K562 (cell line): ENCODE data around the gene PPM1F. TPM values are rescaled to one million over a fixed set of nuclear protein-coding genes. Genes with fewer than 3 reads are reported as not detected.

ENCODE experiments used
- ATAC-seq: fragments of 200-7000 bp; cut with Tn5 transposase; 3 replicates; pipeline ENCODE4 v1.9.1; 2020; ENCODE audit warnings: moderate library complexity
- BruUV-seq: library from RNA; stranded (reverse); fragments of 400-500 nt; replicated peaks from 2 replicates; lab custom pipeline; 2021; lab: Mats Ljungman, UMichigan
- CTCF ChIA-PET: fragments of 300-600 bp; formaldehyde crosslinking; extraction: SDS; loops from one replicate; lab custom pipeline; 2021; ENCODE audit warnings: low intra/inter-chr PET ratio; lab: Yijun Ruan, JAX
- POLR2A ChIA-PET: fragments of 300-600, 350-650 bp; sonication (Branson Sonifier 250); formaldehyde crosslinking; extraction: SDS; loops from one replicate; lab custom pipeline; 2021; ENCODE audit warnings: antibody characterized with exemption, inconsistent platforms; lab: Yijun Ruan, JAX
- DNase-seq, 4 experiments: peaks; one replicate each; pipeline versions ENCODE4 v3.0.0 to v3.0.0-alpha.2; 2011 to 2018; ENCODE audit warnings: low spot score in 3 of 4, mixed read lengths in 3 of 4; ENCODE audit errors: extremely low read depth in 1 of 4
- FAIRE-seq: peaks from 2 replicates; lab custom pipeline; 2011; peaks lifted over from hg19 to GRCh38; lab: Jason Lieb, UNC
- H2AFZ ChIP-seq: 2 replicates; pipeline ENCODE4 v1.6.0; 2011; ENCODE audit warnings: low read depth, low read length, control low read depth, inconsistent platforms
- H3K27ac ChIP-seq: fragments of 200-600 bp; 3 replicates; pipeline ENCODE4 v1.8.0; 2011; ENCODE audit warnings: low read depth, mild to moderate bottlenecking, control low read depth, inconsistent platforms, low read length, moderate library complexity, mixed read lengths; ENCODE audit errors: extremely low read depth
- H3K27me3 ChIP-seq, 2 experiments: fragments of 300-600 bp in 1 of 2; 2 replicates in 1 of 2; 3 replicates in 1 of 2; pipeline versions ENCODE4 v1.6.0 to v1.8.0; 2011; ENCODE audit warnings: inconsistent platforms in 2 of 2, low read length in 2 of 2, mild to moderate bottlenecking in 1 of 2, mixed read lengths in 1 of 2, moderate library complexity in 1 of 2; ENCODE audit not compliant: control insufficient read depth in 2 of 2, insufficient read depth in 2 of 2
- H3K36me3 ChIP-seq: fragments of 300-600 bp; 3 replicates; pipeline ENCODE4 v1.8.0; 2011; ENCODE audit warnings: mild to moderate bottlenecking, low read length, inconsistent platforms; ENCODE audit not compliant: control insufficient read depth, insufficient read depth
- H3K4me1 ChIP-seq, 2 experiments: fragments of 200-600 bp in 1 of 2; replicated peaks in 1 of 2; 2 replicates in 1 of 2; 3 replicates in 1 of 2; pipeline versions ENCODE4 v1.5.1 to v1.8.0; 2011; ENCODE audit warnings: inconsistent platforms in 2 of 2, low read length in 2 of 2, mild to moderate bottlenecking in 1 of 2, mixed read lengths in 1 of 2, moderate library complexity in 1 of 2; ENCODE audit not compliant: control insufficient read depth in 2 of 2, insufficient read depth in 2 of 2
- H3K4me2 ChIP-seq: 2 replicates; pipeline ENCODE4 v1.6.1; 2011; ENCODE audit warnings: low read length, control low read depth, inconsistent platforms, mixed read lengths; ENCODE audit not compliant: insufficient read depth
- H3K4me3 ChIP-seq: fragments of 200-600 bp; sonication (generic), shearing (Covaris generic); 2 replicates; pipeline ENCODE4 v1.5.1; 2016; ENCODE audit warnings: control low read depth, inconsistent platforms
- H3K79me2 ChIP-seq: fragments of 200-600 bp; 3 replicates; pipeline ENCODE4 v1.8.0; 2011; ENCODE audit warnings: low read length, inconsistent platforms; ENCODE audit not compliant: control insufficient read depth, insufficient read depth
- H3K9ac ChIP-seq, 2 experiments: 2 replicates each; pipeline versions ENCODE4 v1.6.0 to v1.6.1; 2011; ENCODE audit warnings: low read depth in 2 of 2, low read length in 2 of 2, control low read depth in 1 of 2, inconsistent platforms in 1 of 2, mild to moderate bottlenecking in 1 of 2, mixed read lengths in 1 of 2; ENCODE audit not compliant: insufficient read depth in 1 of 2
- H3K9me1 ChIP-seq: one replicate; pipeline ENCODE4 v1.6.0; 2011; ENCODE audit warnings: inconsistent platforms, mild to moderate bottlenecking, low read length, moderate library complexity; ENCODE audit not compliant: control insufficient read depth, insufficient read depth
- H3K9me3 ChIP-seq: replicated peaks from 2 replicates; pipeline ENCODE4 v1.5.1; 2011; ENCODE audit warnings: low read depth, low read length, inconsistent platforms; ENCODE audit not compliant: control insufficient read depth, insufficient read depth
- H4K20me1 ChIP-seq: replicated peaks from 2 replicates; pipeline ENCODE4 v1.6.1; 2011; ENCODE audit warnings: low read length, inconsistent platforms, mixed read lengths; ENCODE audit not compliant: control insufficient read depth, insufficient read depth
- KDM4B ChIP-seq, 2 experiments: fragments of 450-650 bp in 1 of 2; sonication (generic) in 1 of 2; IDR thresholded peaks; 2 replicates each; pipeline ENCODE4 v1.6.1; 2016 to 2017; ENCODE audit warnings: borderline replicate concordance in 2 of 2, antibody characterized with exemption in 1 of 2, low read depth in 1 of 2, mild to moderate bottlenecking in 1 of 2
- LCOR ChIP-seq: sonication (generic); formaldehyde crosslinking; IDR thresholded peaks from 2 replicates; pipeline ENCODE4 v1.8.0; 2022; ENCODE audit warnings: mild to moderate bottlenecking, missing genetic modification reagents
- PML ChIP-seq: IDR thresholded peaks from 2 replicates; pipeline ENCODE4 v1.6.1; 2012; ENCODE audit warnings: low read length, inconsistent platforms
- SAFB ChIP-seq: fragments of 200-400 bp; formaldehyde crosslinking; IDR thresholded peaks from 2 replicates; pipeline ENCODE4 v1.6.1; 2017; ENCODE audit warnings: low read depth, low read length, borderline replicate concordance
- SIN3A ChIP-seq, 2 experiments: fragments of 150-350 bp in 1 of 2; IDR thresholded peaks; 2 replicates each; pipeline ENCODE4 v1.6.1; 2011 to 2016; ENCODE audit warnings: borderline replicate concordance in 2 of 2, low read depth in 2 of 2, low read length in 2 of 2, mild to moderate bottlenecking in 2 of 2, moderate library complexity in 2 of 2; ENCODE audit not compliant: control insufficient read depth in 1 of 2
- TEAD4 ChIP-seq, 2 experiments: sonication (generic) in 1 of 2; formaldehyde crosslinking in 1 of 2; IDR thresholded peaks; 2 replicates each; pipeline versions ENCODE4 v1.6.1 to v1.8.0; 2012 to 2022; ENCODE audit warnings: borderline replicate concordance in 1 of 2, inconsistent platforms in 1 of 2, low read length in 1 of 2, mild to moderate bottlenecking in 1 of 2, missing genetic modification reagents in 1 of 2
- WGBS: fragments of 100-300 bp; shearing (Covaris generic); methylation state at CpG from one replicate; pipeline ENCODE4 v1.1.6; 2016; ENCODE audit warnings: low coverage, mixed read lengths; ENCODE audit not compliant: insufficient coverage; ENCODE audit errors: missing lambda C conversion rate; 5-methylcytosine and 5-hydroxymethylcytosine counted together
- in situ Hi-C: fragments of 300-500 bp; cut with MboI; formaldehyde crosslinking; loops from 4 replicates; pipeline ENCODE4 v1.15.0; 2018; ENCODE audit warnings: inconsistent platforms, mixed read lengths
- intact Hi-C: fragments of 100-400 bp; cut with micrococcal nuclease; formaldehyde crosslinking; loops from 2 replicates; pipeline ENCODE4 v1.14.2; 2022
- polyA plus RNA-seq, 8 experiments: library from polyadenylated mRNA; depleted of rRNA in 4 of 8; stranded (reverse) in 5 of 8; unstranded in 3 of 8; fragments of >200 nt; fragmentation: Nextera tagmentation in 2 of 8; fragmentation: Illumina TruSeq in 1 of 8; extraction: Ambion mirVana in 2 of 8; extraction: Trizol in 1 of 8; gene quantifications; 2 replicates each; pipeline versions ENCODE4 v1.2.1 to v1.2.3, GENCODE V29; 2011 to 2014; ENCODE audit warnings: inconsistent platforms in 1 of 8, missing spikeins in 1 of 8
- total RNA-seq, 7 experiments: library from RNA; depleted of rRNA in 6 of 7; stranded (reverse); fragments of >200 nt in 6 of 7; fragmentation: Illumina TruSeq in 2 of 7; extraction: Trizol in 2 of 7; gene quantifications; 2 replicates each; pipeline versions ENCODE4 v1.2.1 to v1.2.3, GENCODE V29; 2011 to 2021; ENCODE audit warnings: low replicate concordance in 1 of 7
- TF ChIP-seq, protein P1 (sequence below): sonication (generic); formaldehyde crosslinking; IDR thresholded peaks from 2 replicates; pipeline ENCODE4 v1.8.0; 2023; ENCODE audit warnings: missing genetic modification reagents, mild to moderate bottlenecking, borderline replicate concordance
- TF ChIP-seq, protein P2 (sequence below): fragments of 450-650 bp; formaldehyde crosslinking; IDR thresholded peaks from 2 replicates; pipeline ENCODE4 v1.4.0; 2020; ENCODE audit warnings: mild to moderate bottlenecking, moderate library complexity
- TF ChIP-seq, protein P3 (sequence below): sonication (generic); formaldehyde crosslinking; IDR thresholded peaks from 2 replicates; pipeline ENCODE4 v1.4.0; 2020; ENCODE audit warnings: mild to moderate bottlenecking, missing genetic modification reagents

PPM1F gene
- total and polyA plus RNA-seq, 9 of the 15 experiments (the other 6 are each of a cell fraction or from before 2014, with no cell fraction given) = 2.1 to 159 (median 64.0) TPM

DNA sequence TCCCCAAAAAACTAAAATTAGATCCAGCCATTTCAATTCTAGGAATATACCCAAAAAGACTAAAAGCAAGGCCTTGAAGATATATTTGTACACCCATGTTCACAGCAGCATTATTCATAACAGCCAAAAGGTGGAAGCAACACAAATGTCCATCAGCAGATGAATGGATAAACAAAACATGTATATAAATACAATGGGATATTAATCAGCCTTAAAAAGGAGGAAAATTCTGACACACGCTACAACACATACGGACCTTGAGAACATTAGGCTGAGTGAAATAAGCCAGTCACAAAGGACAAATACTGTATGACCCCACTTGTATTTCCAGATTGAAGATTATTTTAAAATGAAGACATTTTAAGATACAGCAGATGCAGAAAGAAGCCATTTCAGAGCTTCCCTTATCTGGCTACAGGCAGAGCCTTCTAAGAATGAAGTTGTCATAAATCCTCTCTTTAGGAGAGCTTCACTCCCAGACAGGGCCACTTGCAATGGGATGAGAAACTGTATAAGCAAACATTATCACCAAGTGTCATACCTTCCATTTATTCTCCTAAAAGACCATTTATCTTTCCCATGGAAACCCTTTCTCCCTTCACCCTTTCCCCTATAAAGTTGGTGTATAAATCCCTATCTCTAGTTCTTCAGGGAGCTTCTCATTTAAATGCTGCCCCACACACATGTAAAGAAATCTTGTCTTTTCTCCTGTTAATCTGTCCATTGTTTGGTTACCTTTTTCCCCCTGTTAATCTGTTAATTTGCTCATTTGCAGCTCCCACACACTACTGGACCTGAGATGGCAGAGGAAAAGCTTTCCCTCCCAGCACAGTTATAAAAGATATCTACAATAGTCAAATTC is 49.2 kb upstream of the PPM1F start:
- peaks cover 0 to 6% of the 10 kb centered on the region in 2 experiments; a peak in 3 of 5 replicates for H3K27me3 ChIP-seq
- peak; percentile 84 for ATAC-seq
- CTCF ChIA-PET = interaction anchor here (0.7 kb wide), 1 partner anchor 54 kb away, joined by 3 read pairs; no protein-coding TSS in a partner anchor
- peaks cover 11 to 29% of the 10 kb centered on the region in 2 experiments for H3K4me1 ChIP-seq
- H3K9me3 ChIP-seq = no peaks in the 10 kb centered on the region
- FAIRE-seq = peak; percentile 63
- intact Hi-C loops = no loop called here
- 5% methylated on average over 2 of the region's 2 CpGs for WGBS
- H3K9ac ChIP-seq = no peak overlapping the region
- POLR2A ChIA-PET = interaction anchor here (0.6 to 10.2 kb wide), 38 partner anchors 10 to 1083 kb away, joined by 3 to 176 read pairs (median 4); partner anchors contain the start of gene TOP3B
- peak in 2 of 4 experiments; percentile 82 to 89 for DNase-seq
- peak overlapping the region; percentile 12; the same call in 1 of the 3 replicates for H3K27ac ChIP-seq
- H3K79me2 ChIP-seq = no peaks in the 10 kb centered on the region
- BruUV-seq = no TSS peak
- H2AFZ ChIP-seq = peak overlapping the region; percentile 1
- H3K4me2 ChIP-seq = peak overlapping the region; percentile 10; the same call in 1 of the 2 replicates
- no peaks in the 10 kb centered on the region for H3K36me3 ChIP-seq
- H3K9me1 ChIP-seq = no peaks in the 10 kb centered on the region
- in situ Hi-C loops = no loop called here
- H3K4me3 ChIP-seq = no peak overlapping the region
- H4K20me1 ChIP-seq = no peaks in the 10 kb centered on the region
- TF ChIP-seq TEAD4 (IDR thresholded peaks at IDR 0.05; ENCODE audit: low read length) (peak; percentile 96), TEAD4 (CRISPR knock-in tag; IDR thresholded peaks at IDR 0.05; ENCODE audit: borderline replicate concordance) (no peak), KDM4B (IDR thresholded peaks at IDR 0.05; ENCODE audit: borderline replicate concordance in 2 of 2, low read depth in 1 of 2) (no peak), LCOR (CRISPR knock-in tag) (no peak; the same call in 1 of the 2 replicates), SAFB (no peak), PML (peak; percentile 67), SIN3A (IDR thresholded peaks at IDR 0.05; ENCODE audit: borderline replicate concordance in 2 of 2, control insufficient read depth in 1 of 2, low read depth in 2 of 2, low read length in 2 of 2) (no peak)
- TF ChIP-seq, protein P1, sequence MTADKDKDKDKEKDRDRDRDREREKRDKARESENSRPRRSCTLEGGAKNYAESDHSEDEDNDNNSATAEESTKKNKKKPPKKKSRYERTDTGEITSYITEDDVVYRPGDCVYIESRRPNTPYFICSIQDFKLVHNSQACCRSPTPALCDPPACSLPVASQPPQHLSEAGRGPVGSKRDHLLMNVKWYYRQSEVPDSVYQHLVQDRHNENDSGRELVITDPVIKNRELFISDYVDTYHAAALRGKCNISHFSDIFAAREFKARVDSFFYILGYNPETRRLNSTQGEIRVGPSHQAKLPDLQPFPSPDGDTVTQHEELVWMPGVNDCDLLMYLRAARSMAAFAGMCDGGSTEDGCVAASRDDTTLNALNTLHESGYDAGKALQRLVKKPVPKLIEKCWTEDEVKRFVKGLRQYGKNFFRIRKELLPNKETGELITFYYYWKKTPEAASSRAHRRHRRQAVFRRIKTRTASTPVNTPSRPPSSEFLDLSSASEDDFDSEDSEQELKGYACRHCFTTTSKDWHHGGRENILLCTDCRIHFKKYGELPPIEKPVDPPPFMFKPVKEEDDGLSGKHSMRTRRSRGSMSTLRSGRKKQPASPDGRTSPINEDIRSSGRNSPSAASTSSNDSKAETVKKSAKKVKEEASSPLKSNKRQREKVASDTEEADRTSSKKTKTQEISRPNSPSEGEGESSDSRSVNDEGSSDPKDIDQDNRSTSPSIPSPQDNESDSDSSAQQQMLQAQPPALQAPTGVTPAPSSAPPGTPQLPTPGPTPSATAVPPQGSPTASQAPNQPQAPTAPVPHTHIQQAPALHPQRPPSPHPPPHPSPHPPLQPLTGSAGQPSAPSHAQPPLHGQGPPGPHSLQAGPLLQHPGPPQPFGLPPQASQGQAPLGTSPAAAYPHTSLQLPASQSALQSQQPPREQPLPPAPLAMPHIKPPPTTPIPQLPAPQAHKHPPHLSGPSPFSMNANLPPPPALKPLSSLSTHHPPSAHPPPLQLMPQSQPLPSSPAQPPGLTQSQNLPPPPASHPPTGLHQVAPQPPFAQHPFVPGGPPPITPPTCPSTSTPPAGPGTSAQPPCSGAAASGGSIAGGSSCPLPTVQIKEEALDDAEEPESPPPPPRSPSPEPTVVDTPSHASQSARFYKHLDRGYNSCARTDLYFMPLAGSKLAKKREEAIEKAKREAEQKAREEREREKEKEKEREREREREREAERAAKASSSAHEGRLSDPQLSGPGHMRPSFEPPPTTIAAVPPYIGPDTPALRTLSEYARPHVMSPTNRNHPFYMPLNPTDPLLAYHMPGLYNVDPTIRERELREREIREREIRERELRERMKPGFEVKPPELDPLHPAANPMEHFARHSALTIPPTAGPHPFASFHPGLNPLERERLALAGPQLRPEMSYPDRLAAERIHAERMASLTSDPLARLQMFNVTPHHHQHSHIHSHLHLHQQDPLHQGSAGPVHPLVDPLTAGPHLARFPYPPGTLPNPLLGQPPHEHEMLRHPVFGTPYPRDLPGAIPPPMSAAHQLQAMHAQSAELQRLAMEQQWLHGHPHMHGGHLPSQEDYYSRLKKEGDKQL (CRISPR knock-in tag) = 0 out of 2 replicates have a peak, but pooled peaks have one; percentile 76
- TF ChIP-seq, protein P2, sequence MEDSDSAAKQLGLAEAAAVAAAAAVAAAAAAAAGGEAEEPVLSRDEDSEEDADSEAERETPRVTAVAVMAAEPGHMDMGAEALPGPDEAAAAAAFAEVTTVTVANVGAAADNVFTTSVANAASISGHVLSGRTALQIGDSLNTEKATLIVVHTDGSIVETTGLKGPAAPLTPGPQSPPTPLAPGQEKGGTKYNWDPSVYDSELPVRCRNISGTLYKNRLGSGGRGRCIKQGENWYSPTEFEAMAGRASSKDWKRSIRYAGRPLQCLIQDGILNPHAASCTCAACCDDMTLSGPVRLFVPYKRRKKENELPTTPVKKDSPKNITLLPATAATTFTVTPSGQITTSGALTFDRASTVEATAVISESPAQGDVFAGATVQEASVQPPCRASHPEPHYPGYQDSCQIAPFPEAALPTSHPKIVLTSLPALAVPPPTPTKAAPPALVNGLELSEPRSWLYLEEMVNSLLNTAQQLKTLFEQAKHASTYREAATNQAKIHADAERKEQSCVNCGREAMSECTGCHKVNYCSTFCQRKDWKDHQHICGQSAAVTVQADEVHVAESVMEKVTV (CRISPR knock-in tag) = no peak
- TF ChIP-seq, protein P3, sequence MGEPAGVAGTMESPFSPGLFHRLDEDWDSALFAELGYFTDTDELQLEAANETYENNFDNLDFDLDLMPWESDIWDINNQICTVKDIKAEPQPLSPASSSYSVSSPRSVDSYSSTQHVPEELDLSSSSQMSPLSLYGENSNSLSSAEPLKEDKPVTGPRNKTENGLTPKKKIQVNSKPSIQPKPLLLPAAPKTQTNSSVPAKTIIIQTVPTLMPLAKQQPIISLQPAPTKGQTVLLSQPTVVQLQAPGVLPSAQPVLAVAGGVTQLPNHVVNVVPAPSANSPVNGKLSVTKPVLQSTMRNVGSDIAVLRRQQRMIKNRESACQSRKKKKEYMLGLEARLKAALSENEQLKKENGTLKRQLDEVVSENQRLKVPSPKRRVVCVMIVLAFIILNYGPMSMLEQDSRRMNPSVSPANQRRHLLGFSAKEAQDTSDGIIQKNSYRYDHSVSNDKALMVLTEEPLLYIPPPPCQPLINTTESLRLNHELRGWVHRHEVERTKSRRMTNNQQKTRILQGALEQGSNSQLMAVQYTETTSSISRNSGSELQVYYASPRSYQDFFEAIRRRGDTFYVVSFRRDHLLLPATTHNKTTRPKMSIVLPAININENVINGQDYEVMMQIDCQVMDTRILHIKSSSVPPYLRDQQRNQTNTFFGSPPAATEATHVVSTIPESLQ = no peak
